DMS 273 (cell line): Measurements from ENCODE around the gene ARF6.
"Not testable (repeated sequence)": the region's sequence is repeated elsewhere in the genome, so short reads cannot be mapped to it uniquely, and the experiment has no call there.

Experiments
- DNase-seq: peaks from one replicate; lab custom pipeline; 2025; ENCODE audit not compliant: unreplicated experiment; lab: John Stamatoyannopoulos, UW

Gene ARF6

GRCh38 chr14:49876563-49877127 lies 16.2 kb upstream of the ARF6 start:
- no peak for DNase-seq

DNA sequence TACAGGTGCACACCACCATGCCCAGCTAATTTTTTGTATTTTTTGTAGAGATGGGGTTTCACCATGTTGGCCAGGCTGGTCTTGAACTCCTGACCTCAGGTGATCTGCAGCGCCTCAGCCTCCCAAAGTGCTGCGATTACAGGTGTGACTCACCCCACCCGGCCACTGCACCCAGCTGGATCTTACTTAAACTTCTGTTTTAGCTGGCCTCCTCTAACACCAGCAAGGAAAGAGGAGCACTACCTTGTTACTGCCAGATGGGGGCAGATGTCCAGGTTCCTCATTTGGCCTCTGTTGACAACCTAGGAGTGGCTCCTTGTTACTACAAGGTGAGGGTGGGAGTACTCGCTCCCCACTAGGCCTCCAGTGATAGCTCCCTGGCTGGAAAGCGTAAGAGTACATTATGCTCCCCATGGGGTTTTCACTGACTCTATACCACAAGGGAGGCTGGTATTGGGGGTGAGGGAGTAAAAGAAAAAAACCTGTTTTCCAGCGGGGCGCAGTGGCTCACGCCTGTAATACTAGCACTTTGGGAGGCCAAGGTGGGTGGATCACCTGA lies 13.2 kb upstream of the ARF6 start:
- peak; percentile 82 for DNase-seq

GRCh38 chr14:49880267-49881064 lies 12.4 kb upstream of the ARF6 start:
- DNase-seq, result peak; percentile 12

GRCh38 chr14:49881350-49882001 lies 11.4 kb upstream of the ARF6 start:
- no peak for DNase-seq

DNA sequence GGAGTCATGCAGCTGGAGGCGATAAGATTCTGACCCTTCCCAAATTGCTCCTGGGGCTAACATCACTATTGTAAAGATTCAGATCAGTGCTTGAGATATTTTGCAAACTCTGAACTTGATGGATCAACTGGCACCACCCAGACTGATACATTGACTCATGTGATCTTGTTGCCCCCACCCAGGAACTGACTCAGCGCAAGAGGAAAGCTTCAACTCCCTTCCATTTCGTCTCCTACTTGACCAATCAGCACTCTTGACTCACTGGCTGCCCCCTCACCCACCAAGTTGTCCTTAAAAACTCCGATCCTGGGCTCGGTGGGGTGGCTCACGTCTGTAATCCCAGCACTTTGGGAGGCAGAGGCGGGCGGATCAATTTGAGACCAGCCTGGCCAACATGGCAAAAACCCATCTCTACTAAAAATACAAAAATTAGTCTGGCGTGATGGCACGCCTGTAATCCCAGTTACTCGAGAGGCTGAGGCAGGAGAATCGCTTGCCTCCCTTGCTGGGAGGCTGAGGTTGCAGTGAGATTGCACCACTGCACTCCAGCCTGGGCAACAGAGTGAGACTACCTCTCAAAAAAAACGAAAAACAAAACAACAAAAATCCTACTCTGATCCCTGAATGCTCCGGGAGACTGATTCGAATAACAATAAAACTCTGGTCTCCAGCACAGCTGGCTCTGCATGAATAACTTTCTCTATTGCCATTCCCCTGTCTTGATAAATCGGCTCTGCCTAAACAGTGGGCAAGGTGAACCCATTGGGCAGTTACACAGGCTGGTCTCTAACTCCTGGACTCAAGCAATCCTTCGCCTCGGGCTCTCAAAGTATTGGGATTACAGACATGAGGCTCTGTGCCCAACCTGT lies 9.8 kb upstream of the ARF6 start:
- DNase-seq, result no peak

DNA sequence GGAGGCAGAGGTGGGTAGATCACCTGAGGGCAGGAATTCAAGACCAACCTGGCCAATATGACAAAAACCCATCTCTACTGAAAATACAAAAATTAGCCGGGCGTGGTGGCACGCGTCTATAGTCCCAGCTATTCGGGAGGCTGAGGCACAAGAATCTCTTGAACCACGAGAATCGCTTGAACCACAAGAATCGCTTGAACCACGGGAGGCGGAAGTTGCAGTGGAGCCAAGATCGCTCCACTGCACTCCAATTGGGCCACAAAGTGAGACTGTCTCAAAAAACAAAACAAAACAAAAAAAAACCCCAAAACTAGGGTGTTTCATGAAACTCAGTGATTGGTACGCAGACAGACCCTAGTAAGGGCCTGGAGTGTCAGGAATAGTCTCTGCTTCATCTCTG lies 6.4 kb upstream of the ARF6 start:
- DNase-seq, result no peak

DNA sequence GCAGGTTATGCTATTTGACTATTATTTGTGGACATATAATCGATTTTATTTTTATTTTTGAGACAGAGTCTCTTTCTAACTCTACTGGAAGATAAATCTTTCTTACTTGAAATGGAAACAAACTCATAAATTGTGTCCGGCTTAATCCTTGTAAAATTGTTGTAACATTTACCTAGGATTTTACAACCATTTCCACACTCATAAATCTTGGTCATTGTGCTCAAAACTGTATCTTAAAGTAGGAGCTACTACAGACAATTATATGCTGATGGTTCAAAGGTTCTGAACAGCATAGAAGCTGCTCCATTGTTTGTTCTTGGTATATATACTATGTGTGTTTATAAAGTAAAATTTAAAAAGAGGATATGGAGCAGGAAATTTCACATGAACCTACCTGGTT lies 4.6 kb upstream of the ARF6 start:
- no peak for DNase-seq

- DNase-seq, result peak; percentile 89
Observed at GRCh38 chr14:49892301-49892635, 614 bp upstream of the ARF6 start.

DNA sequence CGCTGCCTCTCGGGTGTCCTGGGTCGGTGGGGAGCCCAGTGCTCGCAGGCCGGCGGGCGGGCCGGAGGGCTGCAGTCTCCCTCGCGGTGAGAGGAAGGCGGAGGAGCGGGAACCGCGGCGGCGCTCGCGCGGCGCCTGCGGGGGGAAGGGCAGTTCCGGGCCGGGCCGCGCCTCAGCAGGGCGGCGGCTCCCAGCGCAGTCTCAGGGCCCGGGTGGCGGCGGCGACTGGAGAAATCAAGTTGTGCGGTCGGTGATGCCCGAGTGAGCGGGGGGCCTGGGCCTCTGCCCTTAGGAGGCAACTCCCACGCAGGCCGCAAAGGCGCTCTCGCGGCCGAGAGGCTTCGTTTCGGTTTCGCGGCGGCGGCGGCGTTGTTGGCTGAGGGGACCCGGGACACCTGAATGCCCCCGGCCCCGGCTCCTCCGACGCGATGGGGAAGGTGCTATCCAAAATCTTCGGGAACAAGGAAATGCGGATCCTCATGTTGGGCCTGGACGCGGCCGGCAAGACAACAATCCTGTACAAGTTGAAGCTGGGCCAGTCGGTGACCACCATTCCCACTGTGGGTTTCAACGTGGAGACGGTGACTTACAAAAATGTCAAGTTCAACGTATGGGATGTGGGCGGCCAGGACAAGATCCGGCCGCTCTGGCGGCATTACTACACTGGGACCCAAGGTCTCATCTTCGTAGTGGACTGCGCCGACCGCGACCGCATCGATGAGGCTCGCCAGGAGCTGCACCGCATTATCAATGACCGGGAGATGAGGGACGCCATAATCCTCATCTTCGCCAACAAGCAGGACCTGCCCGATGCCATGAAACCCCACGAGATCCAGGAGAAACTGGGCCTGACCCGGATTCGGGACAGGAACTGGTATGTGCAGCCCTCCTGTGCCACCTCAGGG lies 679 bp downstream of the ARF6 start:
- DNase-seq, result peak; percentile 85

DNA sequence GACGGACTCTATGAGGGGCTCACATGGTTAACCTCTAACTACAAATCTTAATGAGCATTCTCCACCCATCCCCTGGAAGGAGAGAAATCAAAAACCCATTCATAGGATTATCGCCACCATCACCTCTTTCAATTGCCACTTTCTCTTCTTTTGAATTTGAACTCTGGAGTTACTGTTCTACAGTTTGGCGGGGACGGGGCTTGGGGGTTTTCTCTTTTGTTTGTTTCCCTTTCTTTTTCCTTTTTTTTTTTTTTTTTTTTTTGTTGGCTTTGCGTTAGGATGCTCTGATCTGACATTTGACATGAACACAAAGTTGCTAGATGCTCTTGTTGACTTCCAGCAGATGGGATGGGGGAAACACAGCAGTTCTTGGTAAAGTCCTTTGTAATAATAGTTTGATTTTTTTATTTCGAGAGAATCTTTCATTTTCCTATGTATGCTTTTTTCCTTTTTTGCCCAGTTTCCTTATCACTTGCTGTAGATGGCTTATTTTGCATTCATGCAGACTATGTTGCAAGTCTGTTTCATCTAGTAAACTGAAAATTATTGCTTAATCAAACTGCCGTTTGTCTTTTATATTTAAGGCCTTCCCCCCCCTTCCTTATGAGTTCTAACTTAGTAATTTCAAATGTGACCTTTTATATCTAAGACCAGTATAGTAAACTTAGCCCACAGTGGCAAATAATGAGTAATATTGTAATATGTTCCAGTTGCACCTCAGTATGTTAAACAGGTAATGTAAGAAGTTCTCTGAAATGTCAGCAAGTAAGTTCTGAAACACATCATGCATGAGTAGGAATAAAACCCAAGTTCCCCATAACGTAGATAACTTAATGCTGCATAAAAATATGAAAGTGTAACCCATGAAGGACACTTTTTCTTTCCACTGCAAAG lies 1.6 kb downstream of the ARF6 start:
- DNase-seq, result not testable (repeated sequence)

DNA sequence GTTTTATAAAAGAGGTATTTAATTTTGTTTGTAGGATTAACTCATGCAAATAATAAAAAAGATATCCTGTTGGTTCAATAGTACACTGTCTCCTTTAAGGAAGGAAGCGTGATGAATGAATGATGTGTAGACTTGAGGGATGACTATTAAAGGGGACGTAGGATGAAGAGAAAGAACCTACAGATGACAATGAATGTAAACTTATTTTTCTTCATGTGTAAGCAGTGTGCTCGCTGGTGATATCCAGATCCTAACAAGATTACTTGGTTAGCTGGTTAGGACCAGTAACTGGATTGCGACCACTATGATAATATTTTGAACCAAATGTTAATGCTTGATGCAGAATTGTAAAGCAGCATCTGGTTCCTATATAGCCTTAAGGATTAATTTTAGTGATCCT lies 2.6 kb downstream of the ARF6 start:
- DNase-seq, result peak; percentile 10

DNA sequence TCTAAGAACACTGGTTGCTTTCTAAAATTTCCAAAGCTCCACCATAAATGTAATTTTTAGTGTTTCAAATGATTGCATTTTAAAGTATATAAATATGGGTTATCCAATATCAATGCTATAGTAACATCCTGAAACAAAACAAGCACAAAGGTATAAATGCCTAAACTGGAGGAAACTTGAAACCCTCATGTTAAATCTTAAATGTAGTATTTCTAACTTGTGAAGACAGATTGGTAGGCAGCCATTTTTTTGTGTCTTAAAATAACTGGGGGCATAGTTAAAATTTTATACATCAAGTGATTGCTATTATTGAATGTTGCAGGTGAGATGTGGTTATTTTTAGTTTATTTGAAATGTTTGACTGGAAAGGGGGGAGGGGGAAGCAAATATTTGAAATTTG lies 3.4 kb downstream of the ARF6 start:
- peak; percentile 8 for DNase-seq

DNA sequence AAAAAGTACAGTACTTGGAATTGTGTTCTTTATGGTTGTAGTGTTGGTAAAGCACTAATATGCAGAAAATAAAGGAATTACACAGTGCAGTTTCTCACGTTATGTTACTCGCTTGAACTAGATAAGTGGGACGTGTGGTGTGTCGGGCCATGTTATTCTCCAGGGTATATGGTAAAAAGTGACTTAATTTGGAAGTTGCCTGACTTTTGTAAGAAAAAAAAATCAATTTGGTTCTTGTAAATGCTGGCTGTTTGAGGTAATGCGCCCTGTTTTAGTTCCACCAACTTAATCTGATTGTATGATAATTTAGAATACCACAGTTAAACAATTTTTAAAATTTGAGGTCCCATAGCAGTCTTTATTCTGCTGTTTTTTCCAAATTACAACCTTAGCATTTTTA lies 4.1 kb downstream of the ARF6 start:
- DNase-seq, result no peak

DNA sequence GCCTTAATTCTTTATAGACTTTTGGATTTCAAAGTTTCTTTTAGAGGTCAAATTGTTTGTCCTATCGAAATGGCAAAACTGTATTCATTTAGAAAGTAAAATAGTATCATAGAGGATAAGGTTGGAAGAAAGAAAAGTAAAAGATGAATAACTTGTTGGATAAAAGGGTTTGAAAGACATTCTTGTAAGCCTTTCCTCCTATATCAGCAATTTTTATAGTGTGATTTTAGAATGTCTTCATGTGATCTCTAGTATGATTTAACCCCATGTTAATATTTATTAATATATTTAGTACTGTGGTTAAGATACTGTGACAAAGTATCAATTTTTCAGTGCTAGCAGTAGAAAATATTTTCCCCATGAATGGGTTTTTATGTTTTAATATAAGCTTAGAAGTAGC lies 4.5 kb downstream of the ARF6 start:
- DNase-seq, result no peak

GRCh38 chr14:49897965-49898364 lies 5.1 kb downstream of the ARF6 start:
- DNase-seq, result peak; percentile 9

DNA sequence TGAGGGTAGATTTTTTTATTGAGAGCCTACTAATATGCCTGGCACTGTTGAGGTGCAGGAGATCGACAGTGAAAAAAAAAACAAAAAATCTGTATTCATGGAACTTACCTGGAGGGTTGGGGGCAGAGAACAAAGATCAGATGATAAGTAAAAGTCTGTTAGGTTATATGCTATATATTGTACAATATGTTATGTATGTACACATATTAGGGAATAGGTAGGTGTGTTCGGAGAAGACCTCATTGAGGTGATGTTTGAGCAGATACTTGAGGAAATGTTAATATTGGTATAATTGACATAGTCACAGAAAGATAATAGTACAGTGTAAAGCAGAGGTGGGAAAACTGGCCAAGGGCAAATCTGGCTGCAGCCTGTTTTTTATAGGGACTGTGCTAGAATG lies 5.6 kb downstream of the ARF6 start:
- no peak for DNase-seq

GRCh38 chr14:49900973-49901372 lies 8.1 kb downstream of the ARF6 start:
- no peak for DNase-seq

DNA sequence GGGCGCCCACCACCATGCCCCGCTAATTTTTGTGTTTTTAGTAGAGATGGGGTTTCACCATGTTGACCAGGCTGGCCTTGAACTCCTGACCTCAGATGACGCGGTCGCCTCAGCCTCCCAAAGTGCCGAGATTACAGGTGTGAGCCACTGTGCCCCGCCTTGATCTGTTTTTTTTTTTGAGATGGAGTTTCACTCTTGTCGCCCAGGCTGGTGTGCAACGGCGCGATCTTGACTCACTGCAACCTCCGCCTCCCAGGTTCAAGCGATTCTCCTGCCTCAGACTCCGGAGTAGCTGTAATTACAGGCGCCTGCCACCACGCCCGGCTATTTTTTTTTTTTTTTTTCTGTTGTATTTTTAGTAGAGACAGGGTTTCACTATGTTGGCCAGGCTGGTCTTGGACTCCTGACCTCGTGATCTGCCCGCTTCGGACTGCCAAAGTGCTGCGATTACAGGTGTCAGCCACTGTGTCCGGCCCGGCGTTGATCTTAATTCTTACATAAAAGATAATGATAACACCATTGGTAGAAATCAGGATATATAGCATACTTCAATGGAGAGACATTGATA lies 9.9 kb downstream of the ARF6 start:
- not testable (repeated sequence) for DNase-seq

GRCh38 chr14:49904270-49904669 lies 11.4 kb downstream of the ARF6 start:
- no peak for DNase-seq
